Endothelial cell of umbilical vein (primary cell): Measurements from ENCODE around the gene CIDEB. TPM values are rescaled to one million over a fixed set of nuclear protein-coding genes. Genes with fewer than 3 reads are reported as not detected.

Experiments
- BruUV-seq: library from RNA; stranded (reverse); fragments of 400-500 nt; replicated peaks from 2 replicates; lab custom pipeline; 2021; lab: Mats Ljungman, UMichigan
- CTCF ChIA-PET: fragments of 300-600, 350-600 bp; sonication (Branson Sonifier 250); formaldehyde crosslinking; loops from one replicate; lab custom pipeline; 2021; ENCODE audit warnings: antibody characterized with exemption, inconsistent platforms; lab: Charles Lee
- POLR2A ChIA-PET: fragments of 300-600, 350-600 bp; sonication (Branson Sonifier 250); formaldehyde crosslinking; loops from one replicate; lab custom pipeline; 2021; ENCODE audit warnings: antibody characterized with exemption, inconsistent platforms; lab: Charles Lee
- DNase-seq: peaks from one replicate; pipeline ENCODE4 v3.0.0-alpha.2; 2011; ENCODE audit warnings: low read depth, low spot score
- FAIRE-seq: peaks from 2 replicates; lab custom pipeline; 2011; peaks lifted over from hg19 to GRCh38; lab: Jason Lieb, UNC
- H2AFZ ChIP-seq: 2 replicates; pipeline ENCODE4 v1.6.0; 2012; ENCODE audit warnings: low read depth, low read length, control low read depth, inconsistent platforms
- H3K27ac ChIP-seq: 2 replicates; pipeline ENCODE4 v1.5.1; 2011; ENCODE audit warnings: low read depth, mild to moderate bottlenecking, control low read depth, low read length, moderate library complexity; ENCODE audit not compliant: insufficient read depth
- H3K27me3 ChIP-seq, 2 experiments: 2 replicates each; pipeline versions ENCODE4 v1.6.0 to v1.6.1; 2011; ENCODE audit warnings: low read length in 2 of 2, mixed read lengths in 1 of 2; ENCODE audit not compliant: control insufficient read depth in 2 of 2, insufficient read depth in 2 of 2
- H3K36me3 ChIP-seq, 2 experiments: 2 replicates in 1 of 2; 3 replicates in 1 of 2; pipeline ENCODE4 v1.5.1; 2011; ENCODE audit warnings: low read length in 2 of 2, mild to moderate bottlenecking in 1 of 2, moderate library complexity in 1 of 2; ENCODE audit not compliant: control insufficient read depth in 2 of 2, insufficient read depth in 2 of 2; ENCODE audit errors: extremely low read depth in 1 of 2
- H3K4me1 ChIP-seq: 3 replicates; pipeline ENCODE4 v1.5.1; 2011; ENCODE audit warnings: mild to moderate bottlenecking, low read length; ENCODE audit not compliant: control insufficient read depth, insufficient read depth; ENCODE audit errors: extremely low read depth
- H3K4me2 ChIP-seq: 2 replicates; pipeline ENCODE4 v1.6.1; 2011; ENCODE audit warnings: low read length, control low read depth, mixed read lengths; ENCODE audit not compliant: insufficient read depth
- H3K4me3 ChIP-seq, 3 experiments: fragments of 200-600 bp in 1 of 3; sonication (generic), shearing (Covaris generic) in 1 of 3; replicated peaks in 1 of 3; 2 replicates each; pipeline ENCODE4 v1.5.1; 2011 to 2016; ENCODE audit warnings: control low read depth in 3 of 3, low read length in 3 of 3, mild to moderate bottlenecking in 2 of 3, inconsistent platforms in 1 of 3, low read depth in 1 of 3, moderate library complexity in 1 of 3; ENCODE audit not compliant: insufficient read depth in 1 of 3
- H3K79me2 ChIP-seq: 2 replicates; pipeline ENCODE4 v1.6.0; 2012; ENCODE audit warnings: low read length, inconsistent platforms; ENCODE audit not compliant: control insufficient read depth, insufficient read depth
- H3K9ac ChIP-seq: replicated peaks from 2 replicates; pipeline ENCODE3; 2011; ENCODE audit warnings: low read length, control low read depth; ENCODE audit not compliant: insufficient read depth; ENCODE audit errors: extremely low read depth
- H3K9me1 ChIP-seq: replicated peaks from 3 replicates; pipeline ENCODE4 v1.6.0; 2011; ENCODE audit warnings: mild to moderate bottlenecking, low read length; ENCODE audit not compliant: control insufficient read depth, insufficient read depth; ENCODE audit errors: extremely low read depth
- H3K9me3 ChIP-seq: replicated peaks from 2 replicates; pipeline ENCODE4 v1.5.1; 2012; ENCODE audit warnings: low read length, inconsistent platforms; ENCODE audit not compliant: control insufficient read depth, insufficient read depth
- H4K20me1 ChIP-seq: replicated peaks from 2 replicates; pipeline ENCODE3; 2011; ENCODE audit warnings: mild to moderate bottlenecking, low read length; ENCODE audit not compliant: control insufficient read depth, insufficient read depth; ENCODE audit errors: extremely low read depth
- CTCF ChIP-seq, 2 donors: IDR thresholded peaks; 1 replicate in 1 of 2; 2 replicates in 1 of 2; pipeline ENCODE4 v1.5.1; 2011; ENCODE audit warnings: low read length in 2 of 2, mild to moderate bottlenecking in 2 of 2, moderate library complexity in 2 of 2, control low read depth in 1 of 2, inconsistent platforms in 1 of 2, low read depth in 1 of 2; ENCODE audit not compliant: insufficient read depth in 1 of 2; ENCODE audit errors: extremely low read depth in 1 of 2
- EZH2 ChIP-seq: IDR thresholded peaks from 2 replicates; pipeline ENCODE4 v1.6.1; 2012; ENCODE audit warnings: borderline replicate concordance, low read depth, mild to moderate bottlenecking, moderate library complexity, low read length, inconsistent platforms; ENCODE audit not compliant: severe bottlenecking
- dilution Hi-C: fragments of 300-500 bp; cut with MboI; formaldehyde crosslinking; loops from one replicate; pipeline ENCODE4 v1.15.0; 2019; ENCODE audit warnings: low sequenced_read_pairs; ENCODE audit not compliant: extremely low pct_ligation_motif_present
- intact Hi-C: fragments of 100-400 bp; cut with micrococcal nuclease; formaldehyde crosslinking; loops from one replicate; pipeline ENCODE4 v1.10.0; 2022
- polyA plus RNA-seq, 4 experiments: library from polyadenylated mRNA; depleted of rRNA in 3 of 4; stranded (reverse) in 3 of 4; unstranded in 1 of 4; fragments of >200 nt; gene quantifications; 2 replicates each; pipeline versions ENCODE4 v1.2.1 to v1.2.3, GENCODE V29; 2011 to 2012; ENCODE audit warnings: missing spikeins in 1 of 4
- total RNA-seq: library from RNA; stranded (reverse); gene quantifications from 2 replicates; pipeline ENCODE4 v1.2.3, GENCODE V29; 2021

CIDEB gene
- total and polyA plus RNA-seq, 2 donors (not counting 3 experiments of a cell fraction or from before 2014, with no cell fraction given), result 5.2 to 7.2 TPM

- ChIA-PET CTCF (interaction anchor here (0.8 to 20.1 kb wide), 5 partner anchors 11 to 95 kb away, joined by 3 to 811 read pairs (median 4); partner anchors contain the start of genes CBLN3 and KHNYN), POLR2A (interaction anchor here (0.6 kb wide), 1 partner anchor 59 kb away, joined by 7 read pairs; the partner anchor contains the start of gene NYNRIN)
- no peaks in the 10 kb centered on the region for H3K9me3 ChIP-seq
- DNase-seq (peak; percentile 23), FAIRE-seq (peak; percentile 67)
- dilution Hi-C loops, result no loop called here
- intact Hi-C loops, result loop anchor here (1.0 kb wide), 1 partner anchor 73 kb away; no protein-coding TSS in a partner anchor
- no peak for TF ChIP-seq CTCF (IDR thresholded peaks at IDR 0.05; ENCODE audit: extremely low read depth in 1 of 2, insufficient read depth in 1 of 2, low read depth in 1 of 2, low read length in 2 of 2)
- TF ChIP-seq EZH2, result peak; percentile 30
- no peak within 1 kb of the TSS for H3K27ac ChIP-seq
- no peaks in the 10 kb centered on the region for H3K9me1 ChIP-seq
- H3K4me1 ChIP-seq, result peaks cover 24% of the 10 kb centered on the region
- peak within 1 kb of the TSS; percentile 73 for H2AFZ ChIP-seq
- H3K27me3 ChIP-seq, result peaks cover 5 to 9% of the 10 kb centered on the region in 2 experiments
- H3K4me2 ChIP-seq, result peak within 1 kb of the TSS; percentile 40
- H3K79me2 ChIP-seq, result no peaks in the 10 kb centered on the region
- H3K4me3 ChIP-seq, result peak within 1 kb of the TSS in 2 of 3 experiments; percentile 5 to 24
- H3K9ac ChIP-seq, result no peak within 1 kb of the TSS
- BruUV-seq, result no TSS peak
- no peaks in the 10 kb centered on the region for H3K36me3 ChIP-seq
- no peaks in the 10 kb centered on the region for H4K20me1 ChIP-seq
Measured at GRCh38 chr14:24339284-24340151, 31.7 kb upstream of the CIDEB start, which contains the start of gene RIPK3. TSS of gene RIPK3 (minus strand) at chr14:24339991. CDS start at chr14:24339826, 165 bp downstream.
